ENCODE data around the gene TPRN. TPM values are rescaled to one million over a fixed set of nuclear protein-coding genes. Genes with fewer than 3 reads are reported as not detected.
A peak's percentile ranks its signal among the peaks of the same experiment; 100 is the strongest.

The TPRN gene
- total and polyA plus RNA-seq, 9 of the 15 experiments (the other 6 are each of a cell fraction or from before 2014, with no cell fraction given): 0.31 to 31.9 (median 4.4) TPM

DNA sequence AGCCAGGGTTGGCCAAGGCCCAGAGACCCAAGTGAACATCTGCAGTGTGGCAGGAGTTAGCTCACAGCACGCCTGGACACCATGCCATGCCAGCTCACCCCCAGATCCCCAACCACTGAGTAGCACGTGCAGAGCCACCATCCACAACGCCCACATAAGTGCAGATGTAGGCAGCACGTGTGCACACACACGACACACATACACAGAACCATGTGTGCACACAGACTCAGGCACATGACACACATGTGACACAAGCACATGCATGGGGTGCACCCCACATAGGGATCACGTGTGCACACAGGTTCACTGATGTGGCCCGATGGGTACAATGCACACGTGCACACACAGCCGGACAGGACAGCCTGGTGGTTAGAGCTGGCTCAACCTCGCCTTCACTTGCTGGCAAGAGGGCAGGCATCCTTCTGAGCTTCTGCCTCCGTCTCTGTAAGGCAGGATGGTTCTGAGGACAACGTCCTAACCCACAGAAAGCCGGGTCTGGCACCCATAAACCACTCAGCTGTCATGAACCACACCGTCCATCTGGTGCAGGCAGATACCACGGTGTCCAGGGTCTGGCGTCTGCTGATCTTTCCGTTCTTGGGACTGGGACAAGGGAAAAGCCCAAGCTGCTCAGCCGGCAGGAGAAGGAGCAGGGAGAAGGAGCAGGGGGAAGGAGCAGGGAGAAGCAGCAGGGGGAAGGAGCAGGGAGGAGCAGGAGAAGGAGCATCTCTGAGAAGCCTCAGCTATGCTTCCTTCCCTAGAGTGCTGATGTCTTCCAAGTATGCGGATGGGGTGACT, 42.7 kb downstream of the TPRN start (continued):
- TF ChIP-seq ZNF407 (IDR thresholded peaks at IDR 0.05; ENCODE audit: low read depth) (no peak), TCF3 (CRISPR knock-in tag; IDR thresholded peaks at IDR 0.05) (peak; percentile 87), TCF7L2 (IDR thresholded peaks at IDR 0.05; ENCODE audit: low read depth, low read length) (no peak), RREB1 (CRISPR knock-in tag; IDR thresholded peaks at IDR 0.05) (no peak), ZBTB17 (CRISPR knock-in tag; IDR thresholded peaks at IDR 0.05) (no peak), FOXJ3 (CRISPR knock-in tag; IDR thresholded peaks at IDR 0.05) (no peak), CBX2 (IDR thresholded peaks at IDR 0.05; ENCODE audit: insufficient read depth, low read length, poor library complexity, severe bottlenecking) (no peak), ZNF695 (CRISPR knock-in tag; IDR thresholded peaks at IDR 0.05) (no peak)
- TF ChIP-seq, protein P1, sequence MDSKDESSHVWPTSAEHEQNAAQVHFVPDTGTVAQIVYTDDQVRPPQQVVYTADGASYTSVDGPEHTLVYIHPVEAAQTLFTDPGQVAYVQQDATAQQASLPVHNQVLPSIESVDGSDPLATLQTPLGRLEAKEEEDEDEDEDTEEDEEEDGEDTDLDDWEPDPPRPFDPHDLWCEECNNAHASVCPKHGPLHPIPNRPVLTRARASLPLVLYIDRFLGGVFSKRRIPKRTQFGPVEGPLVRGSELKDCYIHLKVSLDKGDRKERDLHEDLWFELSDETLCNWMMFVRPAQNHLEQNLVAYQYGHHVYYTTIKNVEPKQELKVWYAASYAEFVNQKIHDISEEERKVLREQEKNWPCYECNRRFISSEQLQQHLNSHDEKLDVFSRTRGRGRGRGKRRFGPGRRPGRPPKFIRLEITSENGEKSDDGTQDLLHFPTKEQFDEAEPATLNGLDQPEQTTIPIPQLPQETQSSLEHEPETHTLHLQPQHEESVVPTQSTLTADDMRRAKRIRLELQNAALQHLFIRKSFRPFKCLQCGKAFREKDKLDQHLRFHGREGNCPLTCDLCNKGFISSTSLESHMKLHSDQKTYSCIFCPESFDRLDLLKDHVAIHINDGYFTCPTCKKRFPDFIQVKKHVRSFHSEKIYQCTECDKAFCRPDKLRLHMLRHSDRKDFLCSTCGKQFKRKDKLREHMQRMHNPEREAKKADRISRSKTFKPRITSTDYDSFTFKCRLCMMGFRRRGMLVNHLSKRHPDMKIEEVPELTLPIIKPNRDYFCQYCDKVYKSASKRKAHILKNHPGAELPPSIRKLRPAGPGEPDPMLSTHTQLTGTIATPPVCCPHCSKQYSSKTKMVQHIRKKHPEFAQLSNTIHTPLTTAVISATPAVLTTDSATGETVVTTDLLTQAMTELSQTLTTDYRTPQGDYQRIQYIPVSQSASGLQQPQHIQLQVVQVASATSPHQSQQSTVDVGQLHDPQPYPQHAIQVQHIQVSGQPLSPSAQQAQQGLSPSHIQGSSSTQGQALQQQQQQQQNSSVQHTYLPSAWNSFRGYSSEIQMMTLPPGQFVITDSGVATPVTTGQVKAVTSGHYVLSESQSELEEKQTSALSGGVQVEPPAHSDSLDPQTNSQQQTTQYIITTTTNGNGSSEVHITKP (IDR thresholded peaks at IDR 0.05; ENCODE audit: partially characterized antibody): no peak
